ENCODE data around the gene GPT2. TPM values are rescaled to one million over a fixed set of nuclear protein-coding genes. Genes with fewer than 3 reads are reported as not detected.

The GPT2 gene, protein sequence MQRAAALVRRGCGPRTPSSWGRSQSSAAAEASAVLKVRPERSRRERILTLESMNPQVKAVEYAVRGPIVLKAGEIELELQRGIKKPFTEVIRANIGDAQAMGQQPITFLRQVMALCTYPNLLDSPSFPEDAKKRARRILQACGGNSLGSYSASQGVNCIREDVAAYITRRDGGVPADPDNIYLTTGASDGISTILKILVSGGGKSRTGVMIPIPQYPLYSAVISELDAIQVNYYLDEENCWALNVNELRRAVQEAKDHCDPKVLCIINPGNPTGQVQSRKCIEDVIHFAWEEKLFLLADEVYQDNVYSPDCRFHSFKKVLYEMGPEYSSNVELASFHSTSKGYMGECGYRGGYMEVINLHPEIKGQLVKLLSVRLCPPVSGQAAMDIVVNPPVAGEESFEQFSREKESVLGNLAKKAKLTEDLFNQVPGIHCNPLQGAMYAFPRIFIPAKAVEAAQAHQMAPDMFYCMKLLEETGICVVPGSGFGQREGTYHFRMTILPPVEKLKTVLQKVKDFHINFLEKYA
- 76.6 TPM for polyA plus RNA-seq (2012; ENCODE audit: insufficient read length, low read depth)

DNA sequence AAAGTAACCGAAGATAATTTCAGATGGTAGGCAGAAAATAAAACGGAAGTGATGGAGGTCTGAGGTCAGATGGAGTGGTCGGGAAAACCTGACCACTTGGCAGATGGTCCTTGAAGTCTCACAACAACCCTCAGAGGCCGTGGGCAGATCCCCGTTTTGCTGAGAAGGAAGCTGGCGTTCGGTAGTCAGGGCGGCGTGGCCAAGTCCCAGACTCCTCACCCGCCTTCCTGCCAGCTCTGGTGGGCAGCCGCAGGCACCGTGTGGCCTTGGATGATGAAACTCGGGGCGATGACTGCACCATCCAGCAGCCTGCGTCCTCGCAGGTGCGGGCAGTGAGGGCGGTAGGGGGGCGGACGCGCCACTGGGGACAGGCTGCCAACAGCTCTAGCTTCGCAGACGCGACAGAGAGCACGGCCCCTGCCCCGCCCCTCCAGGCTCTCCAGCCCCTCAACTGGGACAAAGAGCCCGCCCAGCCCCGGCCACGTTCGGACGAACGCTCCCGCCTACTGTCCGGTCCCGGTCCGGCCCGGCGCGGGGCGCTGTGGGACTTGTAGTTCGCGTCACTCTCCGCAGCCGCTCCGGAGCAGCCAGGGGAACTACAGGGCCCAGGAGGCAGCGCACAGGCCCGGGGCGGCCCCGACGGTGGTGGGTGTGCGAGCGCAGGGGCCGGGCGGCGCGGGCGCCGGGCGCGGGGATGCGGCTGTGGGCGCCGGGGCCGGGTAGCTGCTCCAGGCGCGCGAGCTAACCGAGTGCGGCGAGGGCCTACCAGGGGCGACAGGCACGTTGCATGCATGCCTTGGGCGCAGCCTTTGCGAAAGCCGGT lies at the start of gene GPT2:
Gene GPT2, plus strand, starts transcription at position 673 of the 823 bp plus-strand sequence. CDS start 354 bp downstream, outside the sequence.
- TF ChIP-seq TAF1 (IDR thresholded peaks at IDR 0.05; ENCODE audit: borderline replicate concordance, insufficient read depth, low read length) = peak; percentile 43; the same call in 1 of the 2 replicates
- TF ChIP-seq, protein P1, sequence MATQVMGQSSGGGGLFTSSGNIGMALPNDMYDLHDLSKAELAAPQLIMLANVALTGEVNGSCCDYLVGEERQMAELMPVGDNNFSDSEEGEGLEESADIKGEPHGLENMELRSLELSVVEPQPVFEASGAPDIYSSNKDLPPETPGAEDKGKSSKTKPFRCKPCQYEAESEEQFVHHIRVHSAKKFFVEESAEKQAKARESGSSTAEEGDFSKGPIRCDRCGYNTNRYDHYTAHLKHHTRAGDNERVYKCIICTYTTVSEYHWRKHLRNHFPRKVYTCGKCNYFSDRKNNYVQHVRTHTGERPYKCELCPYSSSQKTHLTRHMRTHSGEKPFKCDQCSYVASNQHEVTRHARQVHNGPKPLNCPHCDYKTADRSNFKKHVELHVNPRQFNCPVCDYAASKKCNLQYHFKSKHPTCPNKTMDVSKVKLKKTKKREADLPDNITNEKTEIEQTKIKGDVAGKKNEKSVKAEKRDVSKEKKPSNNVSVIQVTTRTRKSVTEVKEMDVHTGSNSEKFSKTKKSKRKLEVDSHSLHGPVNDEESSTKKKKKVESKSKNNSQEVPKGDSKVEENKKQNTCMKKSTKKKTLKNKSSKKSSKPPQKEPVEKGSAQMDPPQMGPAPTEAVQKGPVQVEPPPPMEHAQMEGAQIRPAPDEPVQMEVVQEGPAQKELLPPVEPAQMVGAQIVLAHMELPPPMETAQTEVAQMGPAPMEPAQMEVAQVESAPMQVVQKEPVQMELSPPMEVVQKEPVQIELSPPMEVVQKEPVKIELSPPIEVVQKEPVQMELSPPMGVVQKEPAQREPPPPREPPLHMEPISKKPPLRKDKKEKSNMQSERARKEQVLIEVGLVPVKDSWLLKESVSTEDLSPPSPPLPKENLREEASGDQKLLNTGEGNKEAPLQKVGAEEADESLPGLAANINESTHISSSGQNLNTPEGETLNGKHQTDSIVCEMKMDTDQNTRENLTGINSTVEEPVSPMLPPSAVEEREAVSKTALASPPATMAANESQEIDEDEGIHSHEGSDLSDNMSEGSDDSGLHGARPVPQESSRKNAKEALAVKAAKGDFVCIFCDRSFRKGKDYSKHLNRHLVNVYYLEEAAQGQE (IDR thresholded peaks at IDR 0.05; ENCODE audit: insufficient read depth in 1 of 2, low read depth in 2 of 2, low read length in 2 of 2) = 0 out of 4 replicates have a peak, but pooled peaks of 1 of the 2 experiments have one; percentile 28
- 0 out of 2 replicates have a peak, but pooled peaks have one; percentile 59 for TF ChIP-seq POLR2AphosphoS5 (IDR thresholded peaks at IDR 0.05; ENCODE audit: low read depth, low read length)
- TF ChIP-seq FOXP2 (optimal IDR thresholded peaks at IDR 0.05; ENCODE audit: borderline replicate concordance, extremely low read depth, extremely low read length, insufficient read depth) = peak; percentile 87
- peak; percentile 56; the same call in 1 of the 2 replicates for TF ChIP-seq SIN3A (IDR thresholded peaks at IDR 0.05; ENCODE audit: borderline replicate concordance, insufficient read depth, low read length)

DNA sequence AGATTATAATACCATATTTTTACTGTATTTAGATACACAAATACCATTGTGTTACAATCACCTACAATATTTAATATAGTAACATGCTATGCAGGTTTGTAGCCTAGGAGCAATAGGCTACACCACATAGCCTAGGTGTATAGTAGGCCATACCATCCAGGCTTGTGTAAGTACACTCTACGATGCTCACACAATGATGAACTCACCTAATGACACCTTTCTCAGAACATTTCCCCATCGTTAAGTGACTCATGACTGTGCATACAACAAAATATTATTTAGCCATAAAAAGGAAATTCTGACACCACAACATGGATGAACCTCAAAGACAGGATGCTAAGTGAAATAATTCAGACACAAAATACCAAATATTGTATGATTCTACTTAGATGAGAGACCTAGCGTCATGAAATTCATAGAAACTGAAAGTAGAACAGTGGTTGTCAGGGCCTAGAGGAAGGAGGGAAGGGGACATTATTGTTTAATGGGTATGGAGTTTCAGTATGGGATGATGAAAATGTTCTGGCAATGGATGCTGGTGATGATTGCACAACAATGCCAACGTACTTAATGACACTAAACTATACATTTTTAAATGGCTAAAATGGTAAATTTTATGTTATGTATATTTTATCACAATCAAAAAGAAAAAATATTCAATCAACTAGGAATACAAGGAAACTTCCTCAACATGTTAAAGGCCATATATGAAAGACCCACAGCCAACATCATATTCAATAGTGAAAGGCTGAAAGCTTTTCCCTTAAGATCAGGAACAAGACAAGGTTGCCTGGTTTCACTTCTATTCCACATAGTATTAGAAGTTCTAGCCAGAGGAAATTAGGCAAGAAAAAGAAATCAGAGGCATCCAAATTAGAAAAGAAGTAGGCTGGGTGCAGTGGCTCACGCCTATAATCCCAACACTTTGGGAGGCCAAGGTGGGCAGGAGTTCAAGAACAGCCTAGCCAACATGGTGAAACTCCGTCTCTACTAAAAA lies 47.3 kb upstream of the GPT2 start:
- TF ChIP-seq FOXP2 (optimal IDR thresholded peaks at IDR 0.05; ENCODE audit: borderline replicate concordance, extremely low read depth, extremely low read length, insufficient read depth) = no peak
- TF ChIP-seq SIN3A (IDR thresholded peaks at IDR 0.05; ENCODE audit: borderline replicate concordance, insufficient read depth, low read length) = no peak
- TF ChIP-seq POLR2AphosphoS5 (IDR thresholded peaks at IDR 0.05; ENCODE audit: low read depth, low read length) = no peak
- TF ChIP-seq TAF1 (IDR thresholded peaks at IDR 0.05; ENCODE audit: borderline replicate concordance, insufficient read depth, low read length) = no peak
- TF ChIP-seq, protein P1 (IDR thresholded peaks at IDR 0.05; ENCODE audit: insufficient read depth in 1 of 2, low read depth in 2 of 2, low read length in 2 of 2) = no peak

DNA sequence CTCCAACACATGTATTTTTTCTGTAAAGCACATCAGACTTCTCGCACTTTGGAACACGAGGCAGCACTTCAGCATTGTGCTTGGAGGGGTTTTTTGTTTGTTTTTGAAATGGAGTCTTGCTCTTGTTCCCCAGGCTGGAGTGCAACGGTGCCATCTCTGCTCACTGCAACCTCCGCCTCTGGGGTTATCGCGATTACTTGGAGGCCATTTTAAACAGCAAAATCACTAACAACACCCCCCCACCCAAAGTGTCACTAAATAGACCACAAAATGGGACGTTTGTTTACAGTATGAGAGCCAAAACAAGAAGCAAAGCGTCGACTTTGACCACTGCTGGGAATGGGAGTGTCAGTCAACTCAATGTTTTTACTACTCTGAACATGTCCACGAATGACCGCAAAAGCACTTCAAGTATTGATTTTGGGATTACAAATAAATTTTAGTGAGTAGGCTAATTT lies 44.1 kb upstream of the GPT2 start:
- TF ChIP-seq SIN3A (IDR thresholded peaks at IDR 0.05; ENCODE audit: borderline replicate concordance, insufficient read depth, low read length) (no peak), FOXP2 (optimal IDR thresholded peaks at IDR 0.05; ENCODE audit: borderline replicate concordance, extremely low read depth, extremely low read length, insufficient read depth) (no peak), POLR2AphosphoS5 (IDR thresholded peaks at IDR 0.05; ENCODE audit: low read depth, low read length) (no peak), TAF1 (IDR thresholded peaks at IDR 0.05; ENCODE audit: borderline replicate concordance, insufficient read depth, low read length) (no peak)
- TF ChIP-seq, protein P1 (IDR thresholded peaks at IDR 0.05; ENCODE audit: insufficient read depth in 1 of 2, low read depth in 2 of 2, low read length in 2 of 2) = no peak

Data from PFSK-1 (cell line).